NOMO-1 (cell line): ENCODE data around the gene THSD7B.
"Not testable (repeated sequence)": the region's sequence is repeated elsewhere in the genome, so short reads cannot be mapped to it uniquely, and the experiment has no call there.

Experiments
- DNase-seq, 2 experiments: peaks; one replicate each; lab custom pipeline; 2025; ENCODE audit not compliant: unreplicated experiment in 2 of 2; lab: John Stamatoyannopoulos, UW

The THSD7B gene, protein sequence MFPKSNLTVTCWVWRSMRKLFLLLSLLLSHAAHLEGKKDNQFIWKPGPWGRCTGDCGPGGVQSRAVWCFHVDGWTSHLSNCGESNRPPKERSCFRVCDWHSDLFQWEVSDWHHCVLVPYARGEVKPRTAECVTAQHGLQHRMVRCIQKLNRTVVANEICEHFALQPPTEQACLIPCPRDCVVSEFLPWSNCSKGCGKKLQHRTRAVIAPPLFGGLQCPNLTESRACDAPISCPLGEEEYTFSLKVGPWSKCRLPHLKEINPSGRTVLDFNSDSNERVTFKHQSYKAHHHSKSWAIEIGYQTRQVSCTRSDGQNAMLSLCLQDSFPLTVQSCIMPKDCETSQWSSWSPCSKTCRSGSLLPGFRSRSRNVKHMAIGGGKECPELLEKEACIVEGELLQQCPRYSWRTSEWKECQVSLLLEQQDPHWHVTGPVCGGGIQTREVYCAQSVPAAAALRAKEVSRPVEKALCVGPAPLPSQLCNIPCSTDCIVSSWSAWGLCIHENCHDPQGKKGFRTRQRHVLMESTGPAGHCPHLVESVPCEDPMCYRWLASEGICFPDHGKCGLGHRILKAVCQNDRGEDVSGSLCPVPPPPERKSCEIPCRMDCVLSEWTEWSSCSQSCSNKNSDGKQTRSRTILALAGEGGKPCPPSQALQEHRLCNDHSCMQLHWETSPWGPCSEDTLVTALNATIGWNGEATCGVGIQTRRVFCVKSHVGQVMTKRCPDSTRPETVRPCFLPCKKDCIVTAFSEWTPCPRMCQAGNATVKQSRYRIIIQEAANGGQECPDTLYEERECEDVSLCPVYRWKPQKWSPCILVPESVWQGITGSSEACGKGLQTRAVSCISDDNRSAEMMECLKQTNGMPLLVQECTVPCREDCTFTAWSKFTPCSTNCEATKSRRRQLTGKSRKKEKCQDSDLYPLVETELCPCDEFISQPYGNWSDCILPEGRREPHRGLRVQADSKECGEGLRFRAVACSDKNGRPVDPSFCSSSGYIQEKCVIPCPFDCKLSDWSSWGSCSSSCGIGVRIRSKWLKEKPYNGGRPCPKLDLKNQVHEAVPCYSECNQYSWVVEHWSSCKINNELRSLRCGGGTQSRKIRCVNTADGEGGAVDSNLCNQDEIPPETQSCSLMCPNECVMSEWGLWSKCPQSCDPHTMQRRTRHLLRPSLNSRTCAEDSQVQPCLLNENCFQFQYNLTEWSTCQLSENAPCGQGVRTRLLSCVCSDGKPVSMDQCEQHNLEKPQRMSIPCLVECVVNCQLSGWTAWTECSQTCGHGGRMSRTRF (N-terminal part only)

DNA sequence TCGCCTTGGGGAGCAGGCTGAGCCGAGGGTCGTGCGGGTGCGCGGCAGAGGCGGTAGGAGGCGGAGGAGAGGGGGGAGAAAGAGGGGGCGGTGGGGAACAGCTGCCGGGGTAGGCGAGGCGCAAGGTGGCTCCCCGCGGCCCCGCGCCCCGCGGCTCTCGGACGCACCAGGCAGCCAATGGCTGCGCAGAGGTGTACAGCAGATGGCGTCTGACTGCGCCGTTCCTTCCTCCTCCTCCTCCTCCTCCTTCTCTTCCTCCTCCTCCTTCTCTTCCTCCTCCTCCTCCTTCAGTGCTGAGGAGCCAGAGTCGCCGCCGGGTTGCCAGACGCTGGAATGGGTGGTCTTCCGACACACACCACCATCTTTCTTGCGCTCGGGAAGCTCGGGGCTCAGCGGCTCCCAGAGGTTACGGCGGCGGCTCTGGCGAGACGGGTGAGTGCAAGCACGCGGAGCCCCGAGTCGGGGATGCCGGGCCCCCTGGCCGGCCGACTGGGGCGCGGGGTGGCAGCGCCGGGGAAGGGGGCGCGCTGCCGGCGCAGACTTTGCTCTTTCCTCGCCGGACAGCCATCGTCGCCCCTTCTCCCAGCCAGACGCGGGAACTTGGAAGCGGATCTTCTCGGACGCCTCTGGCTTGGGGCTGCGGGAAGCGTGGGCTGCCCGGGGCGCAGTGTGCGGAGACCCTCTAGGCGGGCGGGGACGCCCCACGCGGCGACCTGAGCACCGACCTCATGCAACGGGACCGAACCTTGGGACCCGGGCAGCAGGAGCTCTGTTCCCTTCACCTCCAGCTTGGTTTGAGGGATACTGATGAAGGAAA lies at the start of gene THSD7B:
Gene THSD7B, plus strand, starts transcription at position 290 of the 817 bp plus-strand sequence. CDS start 116,634 bp downstream, outside the sequence.
- no peak for DNase-seq

DNA sequence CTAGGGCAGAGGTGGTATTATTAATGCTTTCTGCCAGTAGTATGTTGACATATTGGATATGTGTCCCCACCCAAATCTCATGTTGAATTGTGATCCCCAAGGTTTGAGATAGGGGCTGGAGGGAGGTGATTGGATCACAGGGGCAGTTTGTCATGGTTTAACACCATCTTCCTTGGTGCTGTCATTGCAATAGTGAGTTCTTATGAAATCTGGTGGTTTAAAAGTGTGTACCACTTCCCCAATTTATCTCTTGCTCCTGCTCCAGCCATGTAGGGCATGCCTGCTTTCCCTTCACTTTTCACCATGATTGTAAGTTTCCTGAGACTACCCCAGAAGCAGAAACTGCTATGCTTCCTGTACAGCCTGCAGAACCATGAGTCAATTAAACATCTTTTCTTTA lies 47.1 kb upstream of the THSD7B start:
- DNase-seq: peak in 1 of 2 experiments; percentile 27

GRCh38 chr2:136727973-136728699 lies 37.2 kb upstream of the THSD7B start:
- no peak for DNase-seq

GRCh38 chr2:136736236-136736635 lies 29.1 kb upstream of the THSD7B start:
- DNase-seq: no peak

DNA sequence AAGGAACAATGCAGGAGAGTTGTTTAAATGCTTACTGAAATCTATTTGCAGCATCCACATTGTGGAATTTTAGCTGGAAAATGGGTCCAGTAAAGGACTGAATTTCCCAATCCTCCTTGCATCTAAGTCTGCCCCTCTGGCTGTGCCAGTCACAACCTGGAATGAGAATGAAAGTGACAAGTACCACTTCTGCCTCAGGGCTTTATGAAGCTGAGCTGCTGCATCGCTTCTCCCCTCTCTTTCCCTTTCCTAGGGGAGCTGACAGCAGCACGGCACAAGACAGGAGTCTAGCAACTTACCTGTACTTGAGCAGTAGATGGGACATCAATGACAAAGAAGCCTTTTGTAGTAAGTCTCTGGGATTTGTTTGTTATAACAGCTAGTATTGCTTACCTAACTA lies 27.3 kb upstream of the THSD7B start:
- no peak for DNase-seq

GRCh38 chr2:136741471-136741870 lies 23.9 kb upstream of the THSD7B start:
- DNase-seq: no peak

GRCh38 chr2:136750065-136750464 lies 15.3 kb upstream of the THSD7B start:
- no peak for DNase-seq

- peak; percentile 16 to 30 for DNase-seq
Observed at GRCh38 chr2:136751406-136751805, 13.9 kb upstream of the THSD7B start.

DNA sequence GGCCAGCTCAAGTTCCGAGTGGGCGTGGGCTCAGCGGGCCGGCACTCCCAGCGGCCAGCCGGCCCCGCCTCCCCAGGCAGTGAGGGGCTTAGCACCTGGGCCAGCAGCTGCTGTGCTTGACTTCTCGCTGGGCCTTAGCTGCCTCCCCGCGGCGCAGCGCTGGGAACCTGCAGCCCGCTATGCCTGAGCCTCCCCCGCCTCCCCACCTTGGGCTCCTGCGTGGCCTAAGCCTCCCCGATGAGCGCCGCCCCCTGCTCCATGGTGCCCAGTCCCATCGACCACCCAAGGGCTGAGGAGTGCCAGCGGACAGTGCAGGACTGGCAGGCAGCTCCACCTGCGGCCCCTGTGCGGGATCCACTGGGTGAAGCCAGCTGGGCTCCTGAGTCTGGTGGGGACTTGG lies 6.8 kb upstream of the THSD7B start:
- DNase-seq: not testable (repeated sequence)

DNA sequence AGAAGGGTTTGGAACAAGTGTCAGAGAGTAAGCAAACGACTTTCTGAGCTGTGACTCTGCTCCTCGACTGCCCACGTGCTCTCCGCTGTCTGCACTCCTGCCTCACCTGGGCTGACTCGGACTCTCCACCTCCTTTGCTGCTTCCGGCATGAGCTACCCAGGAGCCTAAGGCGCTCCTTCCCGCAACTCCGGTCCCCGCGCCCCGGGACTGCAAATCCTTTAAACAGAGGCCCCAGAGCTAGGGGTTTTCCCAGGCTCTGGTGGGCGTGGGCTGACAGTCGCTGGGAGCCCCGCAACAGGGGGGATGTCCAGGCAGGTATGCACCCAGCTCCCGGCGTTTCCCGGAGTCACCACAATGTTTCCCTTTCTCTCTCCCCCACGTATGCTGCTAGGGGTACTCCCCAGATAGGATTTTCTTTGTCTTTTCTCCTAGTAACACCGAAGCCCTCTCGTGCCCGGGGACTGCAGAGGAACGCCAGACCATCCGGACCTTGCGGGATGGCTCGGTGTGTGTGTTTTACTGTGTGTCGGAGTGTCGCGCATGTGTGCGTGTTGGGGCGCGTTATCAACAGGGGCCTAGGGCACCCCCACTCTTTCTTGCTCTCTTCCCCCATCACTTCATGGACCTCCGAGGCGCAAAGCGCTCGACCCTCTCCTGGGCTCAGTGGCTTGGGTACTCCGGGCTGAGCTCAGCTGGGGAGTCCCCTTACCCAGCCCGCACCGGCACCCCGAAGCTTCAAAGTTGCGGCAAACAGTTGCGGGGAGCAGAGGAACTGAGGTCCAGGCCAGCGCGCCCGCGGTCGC lies 691 bp upstream of the THSD7B start:
- no peak for DNase-seq

DNA sequence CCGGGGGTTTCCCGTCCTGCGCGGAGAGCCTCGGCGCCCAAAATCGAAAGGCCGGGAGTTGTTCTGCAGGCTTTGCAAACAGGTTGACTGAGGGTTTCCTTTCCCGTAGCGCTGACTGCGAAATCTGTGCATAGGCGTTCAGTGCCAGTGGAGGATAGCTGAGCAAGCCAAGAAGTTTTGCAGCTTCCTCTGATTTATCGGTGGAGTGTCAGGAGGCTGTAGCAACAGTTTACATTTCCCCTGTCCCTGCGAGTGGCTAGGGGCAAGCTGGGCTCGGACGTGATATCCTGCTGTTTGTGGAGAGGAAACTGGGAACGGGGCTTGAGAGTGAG lies 694 bp downstream of the THSD7B start:
- DNase-seq: no peak

DNA sequence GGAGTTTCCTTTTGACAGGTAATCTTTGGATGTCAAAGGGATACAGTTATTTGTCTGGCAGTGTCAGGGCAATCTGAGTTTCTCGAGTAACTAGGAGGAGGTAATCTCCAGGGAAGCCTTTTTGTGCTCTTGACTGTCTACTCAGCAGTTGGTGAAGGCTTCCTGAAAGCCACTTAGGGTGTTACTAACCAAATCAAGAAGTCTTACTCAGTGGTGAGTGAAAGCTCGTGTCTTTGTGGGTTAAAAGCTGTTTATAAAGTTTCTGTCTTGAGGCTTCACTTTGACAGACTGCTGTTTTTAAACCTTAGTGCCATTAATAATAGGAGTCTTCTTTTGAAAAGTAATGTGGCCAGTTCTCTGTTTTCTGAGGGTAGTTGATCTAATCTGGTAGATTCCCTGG lies 1.7 kb downstream of the THSD7B start:
- DNase-seq: no peak

GRCh38 chr2:136769871-136770270 lies 4.5 kb downstream of the THSD7B start:
- no peak for DNase-seq

GRCh38 chr2:136770384-136770783 lies 5.0 kb downstream of the THSD7B start:
- no peak for DNase-seq

DNA sequence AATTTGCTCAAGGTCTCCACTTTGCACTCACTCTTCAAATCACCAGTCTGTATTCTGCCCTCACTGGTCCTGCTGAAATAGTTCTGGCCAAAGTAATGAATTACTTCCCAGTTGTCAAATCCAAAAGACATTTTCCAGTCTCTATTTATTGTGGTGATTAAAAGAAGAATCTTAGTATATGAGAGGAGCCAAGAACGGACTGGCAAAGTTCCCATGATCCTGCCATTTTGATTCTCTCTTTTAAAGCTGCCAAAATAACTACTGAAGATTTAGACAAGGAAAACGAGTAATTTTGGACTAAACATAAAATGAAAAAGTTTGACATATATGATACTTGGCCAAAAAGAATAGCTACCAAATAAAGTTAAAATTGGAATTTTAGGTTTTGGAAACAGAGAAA lies 12.0 kb downstream of the THSD7B start:
- no peak for DNase-seq

DNA sequence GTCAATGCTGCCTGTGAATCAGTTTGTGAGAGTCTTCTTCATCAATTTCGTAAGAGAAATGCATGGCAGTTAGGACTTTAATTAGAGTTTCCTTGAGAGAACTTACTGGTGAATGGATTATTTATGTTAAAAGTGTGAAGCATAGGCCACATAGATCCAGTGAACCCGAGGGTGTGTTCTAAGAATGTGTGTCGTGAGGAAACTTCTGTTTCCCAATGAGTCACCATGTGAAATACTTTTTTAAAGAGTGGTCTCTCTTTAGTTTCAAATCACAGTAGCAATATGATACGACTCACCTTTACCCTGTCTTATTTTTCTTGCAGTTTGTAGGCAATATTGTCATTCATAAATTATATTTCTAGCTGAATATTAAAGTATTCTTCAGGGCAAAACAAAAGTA lies 18.5 kb downstream of the THSD7B start:
- DNase-seq: no peak

DNA sequence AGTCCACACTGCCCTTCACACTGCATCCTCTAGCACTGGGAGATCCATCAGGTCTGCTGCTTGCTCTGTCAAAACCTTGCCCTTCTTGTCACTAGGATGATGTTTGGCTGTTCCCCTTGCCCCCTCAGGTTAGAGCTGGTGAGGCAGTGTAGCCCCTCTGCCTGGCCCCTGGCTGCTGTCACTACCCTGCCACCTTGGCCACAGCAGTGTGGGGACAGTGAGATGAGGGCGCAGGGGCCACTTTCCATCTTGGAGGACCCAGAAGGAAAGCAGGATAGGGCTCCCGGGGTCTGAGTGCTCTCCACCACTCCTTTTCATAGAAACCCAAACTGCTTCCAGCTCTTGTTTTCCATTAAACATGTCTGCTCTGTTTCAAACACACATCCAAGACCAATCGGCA lies 19.9 kb downstream of the THSD7B start:
- DNase-seq: no peak

DNA sequence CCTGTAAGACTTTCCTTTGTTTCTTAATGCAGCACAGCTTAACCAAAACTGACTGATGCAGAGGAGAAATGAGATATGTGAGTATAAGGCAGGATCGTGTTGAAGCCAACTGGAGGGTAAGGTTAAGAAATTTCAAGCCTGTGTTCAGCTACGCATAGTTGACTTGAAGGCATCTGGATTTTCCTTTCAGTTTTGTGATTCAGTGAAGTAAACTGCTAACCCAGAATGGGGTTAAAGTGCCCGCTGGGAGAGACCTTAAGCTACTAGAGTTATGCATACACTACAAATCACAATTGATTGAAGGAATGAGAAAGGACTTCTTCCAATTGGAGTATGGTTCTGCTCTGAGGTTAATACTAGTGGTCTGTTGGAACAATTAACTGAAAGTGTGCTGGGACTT lies 22.6 kb downstream of the THSD7B start:
- no peak for DNase-seq

DNA sequence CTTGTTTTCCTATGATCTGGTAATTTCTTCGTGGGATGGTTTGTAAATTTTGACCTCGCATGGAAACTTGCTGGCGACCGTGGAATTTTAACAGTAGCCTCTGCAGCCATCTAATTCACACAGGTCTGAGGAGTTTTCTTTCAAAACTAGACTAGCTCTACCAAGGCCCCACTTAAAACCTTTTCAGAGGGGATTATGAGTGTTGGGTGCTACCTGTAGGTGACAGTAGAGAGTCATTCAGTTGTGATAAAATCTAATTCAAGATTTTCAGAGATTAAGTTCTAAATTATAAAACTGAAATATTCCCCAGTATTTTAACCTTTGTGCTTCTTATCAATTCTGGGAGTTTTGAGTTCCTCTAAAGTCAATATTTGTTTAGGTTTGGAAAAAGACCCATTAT lies 31.0 kb downstream of the THSD7B start:
- no peak for DNase-seq
